ENCODE data around the gene CNTNAP2. TPM values are rescaled to one million over a fixed set of nuclear protein-coding genes. Genes with fewer than 3 reads are reported as not detected.

The CNTNAP2 gene
- total RNA-seq, 1 experiment from 2014 or later: 0.03 TPM

GRCh38 chr7:147485660-147486210, 1369.1 kb downstream of the CNTNAP2 start:
- CTCF ChIA-PET: no interaction called here
- TF ChIP-seq, protein P1, sequence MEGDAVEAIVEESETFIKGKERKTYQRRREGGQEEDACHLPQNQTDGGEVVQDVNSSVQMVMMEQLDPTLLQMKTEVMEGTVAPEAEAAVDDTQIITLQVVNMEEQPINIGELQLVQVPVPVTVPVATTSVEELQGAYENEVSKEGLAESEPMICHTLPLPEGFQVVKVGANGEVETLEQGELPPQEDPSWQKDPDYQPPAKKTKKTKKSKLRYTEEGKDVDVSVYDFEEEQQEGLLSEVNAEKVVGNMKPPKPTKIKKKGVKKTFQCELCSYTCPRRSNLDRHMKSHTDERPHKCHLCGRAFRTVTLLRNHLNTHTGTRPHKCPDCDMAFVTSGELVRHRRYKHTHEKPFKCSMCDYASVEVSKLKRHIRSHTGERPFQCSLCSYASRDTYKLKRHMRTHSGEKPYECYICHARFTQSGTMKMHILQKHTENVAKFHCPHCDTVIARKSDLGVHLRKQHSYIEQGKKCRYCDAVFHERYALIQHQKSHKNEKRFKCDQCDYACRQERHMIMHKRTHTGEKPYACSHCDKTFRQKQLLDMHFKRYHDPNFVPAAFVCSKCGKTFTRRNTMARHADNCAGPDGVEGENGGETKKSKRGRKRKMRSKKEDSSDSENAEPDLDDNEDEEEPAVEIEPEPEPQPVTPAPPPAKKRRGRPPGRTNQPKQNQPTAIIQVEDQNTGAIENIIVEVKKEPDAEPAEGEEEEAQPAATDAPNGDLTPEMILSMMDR (IDR thresholded peaks at IDR 0.05): no peak
- TF ChIP-seq SIN3A (IDR thresholded peaks at IDR 0.05; ENCODE audit: borderline replicate concordance, insufficient read depth, low read depth, low read length): no peak
- no peak for TF ChIP-seq TCF7L2 (IDR thresholded peaks at IDR 0.05; ENCODE audit: low read depth, low read length)
- TF ChIP-seq, protein P2, sequence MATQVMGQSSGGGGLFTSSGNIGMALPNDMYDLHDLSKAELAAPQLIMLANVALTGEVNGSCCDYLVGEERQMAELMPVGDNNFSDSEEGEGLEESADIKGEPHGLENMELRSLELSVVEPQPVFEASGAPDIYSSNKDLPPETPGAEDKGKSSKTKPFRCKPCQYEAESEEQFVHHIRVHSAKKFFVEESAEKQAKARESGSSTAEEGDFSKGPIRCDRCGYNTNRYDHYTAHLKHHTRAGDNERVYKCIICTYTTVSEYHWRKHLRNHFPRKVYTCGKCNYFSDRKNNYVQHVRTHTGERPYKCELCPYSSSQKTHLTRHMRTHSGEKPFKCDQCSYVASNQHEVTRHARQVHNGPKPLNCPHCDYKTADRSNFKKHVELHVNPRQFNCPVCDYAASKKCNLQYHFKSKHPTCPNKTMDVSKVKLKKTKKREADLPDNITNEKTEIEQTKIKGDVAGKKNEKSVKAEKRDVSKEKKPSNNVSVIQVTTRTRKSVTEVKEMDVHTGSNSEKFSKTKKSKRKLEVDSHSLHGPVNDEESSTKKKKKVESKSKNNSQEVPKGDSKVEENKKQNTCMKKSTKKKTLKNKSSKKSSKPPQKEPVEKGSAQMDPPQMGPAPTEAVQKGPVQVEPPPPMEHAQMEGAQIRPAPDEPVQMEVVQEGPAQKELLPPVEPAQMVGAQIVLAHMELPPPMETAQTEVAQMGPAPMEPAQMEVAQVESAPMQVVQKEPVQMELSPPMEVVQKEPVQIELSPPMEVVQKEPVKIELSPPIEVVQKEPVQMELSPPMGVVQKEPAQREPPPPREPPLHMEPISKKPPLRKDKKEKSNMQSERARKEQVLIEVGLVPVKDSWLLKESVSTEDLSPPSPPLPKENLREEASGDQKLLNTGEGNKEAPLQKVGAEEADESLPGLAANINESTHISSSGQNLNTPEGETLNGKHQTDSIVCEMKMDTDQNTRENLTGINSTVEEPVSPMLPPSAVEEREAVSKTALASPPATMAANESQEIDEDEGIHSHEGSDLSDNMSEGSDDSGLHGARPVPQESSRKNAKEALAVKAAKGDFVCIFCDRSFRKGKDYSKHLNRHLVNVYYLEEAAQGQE (IDR thresholded peaks at IDR 0.05; ENCODE audit: insufficient read depth in 1 of 2, low read depth in 2 of 2, low read length in 1 of 2): no peak
- no peak for TF ChIP-seq POLR2AphosphoS5 (IDR thresholded peaks at IDR 0.05; ENCODE audit: low read depth, low read length)
- intact Hi-C loops (cut with micrococcal nuclease; ENCODE audit: unreplicated experiment) (no loop called here), in situ Hi-C loops (cut with HindIII; ENCODE audit: low pct_unique_long_range_greater_than_20kb, low sequenced_read_pairs) (no loop called here)
- H3K36me3 ChIP-seq (ENCODE audit: control insufficient read depth, insufficient read depth, low read length): no peaks in the 10 kb centered on the region
- no peak overlapping the region for H3K4me3 ChIP-seq (ENCODE audit: low read depth in 2 of 2, low read length in 2 of 2)
- ATAC-seq (no peak), DNase-seq (ENCODE audit: low read depth, low spot score) (no peak)
- no peak overlapping the region for H3K27ac ChIP-seq (ENCODE audit: low read length)
- H3K4me1 ChIP-seq (ENCODE audit: control insufficient read depth, insufficient read depth, low read length): no peaks in the 10 kb centered on the region
- H3K9me3 ChIP-seq (ENCODE audit: control insufficient read depth, insufficient read depth, low read depth, low read length): no peaks in the 10 kb centered on the region
- no TSS peak for BruUV-seq (replicated peaks)
- POLR2A ChIA-PET: no interaction called here
- no peaks in the 10 kb centered on the region for H3K27me3 ChIP-seq (ENCODE audit: control insufficient read depth, insufficient read depth, low read length)

DNA sequence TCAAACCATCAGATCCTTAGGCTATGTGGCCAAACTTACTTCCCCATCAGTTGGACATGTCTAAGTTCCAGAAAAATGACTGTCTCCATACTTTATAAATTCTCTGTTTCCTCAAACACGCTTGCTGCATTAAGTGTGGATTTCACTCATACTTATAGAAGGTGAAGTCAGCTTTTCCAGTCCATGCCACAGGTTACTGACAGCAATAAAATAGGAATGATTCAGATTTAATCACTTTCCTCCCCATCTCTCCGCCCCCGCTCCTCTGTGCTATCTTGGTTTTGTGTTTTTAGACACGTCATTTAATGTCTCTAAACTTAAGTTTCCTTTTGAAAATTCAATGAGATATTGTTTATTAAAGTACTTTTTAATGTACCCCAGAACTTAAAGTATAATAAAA, 1376.0 kb downstream of the CNTNAP2 start:
- ChIA-PET CTCF (no interaction called here), POLR2A (no interaction called here)
- in situ Hi-C loops (cut with HindIII; ENCODE audit: low pct_unique_long_range_greater_than_20kb, low sequenced_read_pairs) (no loop called here), intact Hi-C loops (cut with micrococcal nuclease; ENCODE audit: unreplicated experiment) (no loop called here)
- TF ChIP-seq POLR2AphosphoS5 (IDR thresholded peaks at IDR 0.05; ENCODE audit: low read depth, low read length): no peak
- TF ChIP-seq, protein P2 (IDR thresholded peaks at IDR 0.05; ENCODE audit: insufficient read depth in 1 of 2, low read depth in 2 of 2, low read length in 1 of 2): no peak
- TF ChIP-seq SIN3A (IDR thresholded peaks at IDR 0.05; ENCODE audit: borderline replicate concordance, insufficient read depth, low read depth, low read length): no peak
- TF ChIP-seq TCF7L2 (IDR thresholded peaks at IDR 0.05; ENCODE audit: low read depth, low read length): no peak
- TF ChIP-seq, protein P1 (IDR thresholded peaks at IDR 0.05): no peak
- Histone ChIP-seq H3K36me3 (ENCODE audit: control insufficient read depth, insufficient read depth, low read length) (no peaks in the 10 kb centered on the region), H3K9me3 (ENCODE audit: control insufficient read depth, insufficient read depth, low read depth, low read length) (no peaks in the 10 kb centered on the region), H3K4me3 (ENCODE audit: low read depth in 2 of 2, low read length in 2 of 2) (no peak overlapping the region), H3K27ac (ENCODE audit: low read length) (no peak overlapping the region), H3K4me1 (ENCODE audit: control insufficient read depth, insufficient read depth, low read length) (no peaks in the 10 kb centered on the region), H3K27me3 (ENCODE audit: control insufficient read depth, insufficient read depth, low read length) (no peaks in the 10 kb centered on the region)
- BruUV-seq (replicated peaks): no TSS peak
- ATAC-seq (no peak), DNase-seq (ENCODE audit: low read depth, low spot score) (no peak)
